22Rv1 (cell line): Measurements from ENCODE around the gene TRAF3.
A peak's percentile ranks its signal among the peaks of the same experiment; 100 is the strongest.
"Not testable (repeated sequence)": the region's sequence is repeated elsewhere in the genome, so short reads cannot be mapped to it uniquely, and the experiment has no call there.

Experiments used
- H3K27ac ChIP-seq: fragments of 450-650 bp; 2 replicates; pipeline ENCODE4 v1.5.1; 2017
- ZFX ChIP-seq: fragments of 450-650 bp; IDR thresholded peaks from 2 replicates; pipeline ENCODE4 v1.6.1; 2017; ENCODE audit warnings: antibody characterized with exemption, borderline replicate concordance
- TF ChIP-seq, protein P1 (sequence below): fragments of 450-650 bp; IDR thresholded peaks from 2 replicates; pipeline ENCODE4 v1.5.1; 2017; ENCODE audit warnings: mild to moderate bottlenecking

The TRAF3 gene

GRCh38 chr14:102764220-102764671 is 13.0 kb upstream of the TRAF3 start:
- H3K27ac ChIP-seq, result no peak overlapping the region
- no peak for TF ChIP-seq ZFX
- TF ChIP-seq, protein P1, sequence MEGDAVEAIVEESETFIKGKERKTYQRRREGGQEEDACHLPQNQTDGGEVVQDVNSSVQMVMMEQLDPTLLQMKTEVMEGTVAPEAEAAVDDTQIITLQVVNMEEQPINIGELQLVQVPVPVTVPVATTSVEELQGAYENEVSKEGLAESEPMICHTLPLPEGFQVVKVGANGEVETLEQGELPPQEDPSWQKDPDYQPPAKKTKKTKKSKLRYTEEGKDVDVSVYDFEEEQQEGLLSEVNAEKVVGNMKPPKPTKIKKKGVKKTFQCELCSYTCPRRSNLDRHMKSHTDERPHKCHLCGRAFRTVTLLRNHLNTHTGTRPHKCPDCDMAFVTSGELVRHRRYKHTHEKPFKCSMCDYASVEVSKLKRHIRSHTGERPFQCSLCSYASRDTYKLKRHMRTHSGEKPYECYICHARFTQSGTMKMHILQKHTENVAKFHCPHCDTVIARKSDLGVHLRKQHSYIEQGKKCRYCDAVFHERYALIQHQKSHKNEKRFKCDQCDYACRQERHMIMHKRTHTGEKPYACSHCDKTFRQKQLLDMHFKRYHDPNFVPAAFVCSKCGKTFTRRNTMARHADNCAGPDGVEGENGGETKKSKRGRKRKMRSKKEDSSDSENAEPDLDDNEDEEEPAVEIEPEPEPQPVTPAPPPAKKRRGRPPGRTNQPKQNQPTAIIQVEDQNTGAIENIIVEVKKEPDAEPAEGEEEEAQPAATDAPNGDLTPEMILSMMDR, result no peak

- H3K27ac ChIP-seq, result not testable (repeated sequence)
Measured at GRCh38 chr14:102765770-102766169, 11.5 kb upstream of the TRAF3 start.

DNA sequence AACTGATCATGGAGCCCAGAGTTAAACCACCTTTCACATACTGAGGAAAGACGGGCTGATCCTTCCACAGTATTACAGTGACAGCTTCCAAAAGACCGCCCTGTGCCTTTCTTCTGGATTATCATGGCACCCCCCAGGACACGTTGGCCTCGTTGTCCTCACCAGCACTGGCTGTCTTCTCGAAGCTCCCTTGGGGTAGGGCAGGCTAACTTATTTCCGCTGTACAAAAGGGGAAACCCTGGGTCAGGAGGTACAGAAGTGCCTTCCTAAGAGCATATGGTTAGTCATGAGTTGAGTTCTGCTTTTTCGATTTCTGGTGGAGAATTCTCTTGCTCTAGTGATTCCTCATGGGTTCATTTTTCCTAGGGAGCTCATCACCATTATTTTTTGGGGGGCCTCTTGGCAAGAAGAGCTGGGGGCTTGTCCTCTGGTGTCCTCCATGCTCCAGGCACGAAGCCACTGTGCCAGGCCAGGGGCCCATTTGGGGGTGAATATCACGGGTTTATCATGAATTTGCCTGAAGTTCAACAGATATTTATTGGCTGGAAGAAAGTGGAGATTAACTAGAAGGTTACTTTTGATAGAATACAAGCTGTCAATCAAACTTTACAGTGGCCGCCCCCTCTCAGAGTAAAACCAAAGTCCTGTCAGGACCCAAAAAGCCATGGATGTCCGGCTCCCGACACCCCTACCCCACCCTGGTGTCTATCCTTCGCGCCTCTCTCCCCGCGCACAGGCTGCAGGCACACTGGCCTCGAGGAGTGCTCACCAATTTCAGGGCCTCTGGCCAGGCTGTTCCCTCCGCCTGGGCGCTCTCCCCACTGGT is 8.8 kb upstream of the TRAF3 start:
- no peak for TF ChIP-seq ZFX
- TF ChIP-seq, protein P1, result no peak
- H3K27ac ChIP-seq, result no peak overlapping the region

DNA sequence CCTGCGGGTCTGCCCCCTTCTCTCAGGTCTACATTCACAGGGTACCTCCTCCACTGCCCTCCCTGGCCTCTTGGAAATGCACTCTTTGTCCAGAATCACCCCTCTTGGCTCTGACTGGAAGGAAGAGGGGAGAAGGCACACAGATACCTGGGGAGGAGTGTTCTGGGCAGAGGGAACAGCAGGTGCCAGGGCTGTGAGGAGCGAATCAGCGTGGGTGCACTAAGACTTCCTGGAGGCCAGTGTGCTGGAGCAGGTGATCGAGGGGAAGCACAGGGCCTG is 8.3 kb upstream of the TRAF3 start:
- no peak overlapping the region for H3K27ac ChIP-seq
- TF ChIP-seq ZFX, result no peak
- TF ChIP-seq, protein P1, result no peak

DNA sequence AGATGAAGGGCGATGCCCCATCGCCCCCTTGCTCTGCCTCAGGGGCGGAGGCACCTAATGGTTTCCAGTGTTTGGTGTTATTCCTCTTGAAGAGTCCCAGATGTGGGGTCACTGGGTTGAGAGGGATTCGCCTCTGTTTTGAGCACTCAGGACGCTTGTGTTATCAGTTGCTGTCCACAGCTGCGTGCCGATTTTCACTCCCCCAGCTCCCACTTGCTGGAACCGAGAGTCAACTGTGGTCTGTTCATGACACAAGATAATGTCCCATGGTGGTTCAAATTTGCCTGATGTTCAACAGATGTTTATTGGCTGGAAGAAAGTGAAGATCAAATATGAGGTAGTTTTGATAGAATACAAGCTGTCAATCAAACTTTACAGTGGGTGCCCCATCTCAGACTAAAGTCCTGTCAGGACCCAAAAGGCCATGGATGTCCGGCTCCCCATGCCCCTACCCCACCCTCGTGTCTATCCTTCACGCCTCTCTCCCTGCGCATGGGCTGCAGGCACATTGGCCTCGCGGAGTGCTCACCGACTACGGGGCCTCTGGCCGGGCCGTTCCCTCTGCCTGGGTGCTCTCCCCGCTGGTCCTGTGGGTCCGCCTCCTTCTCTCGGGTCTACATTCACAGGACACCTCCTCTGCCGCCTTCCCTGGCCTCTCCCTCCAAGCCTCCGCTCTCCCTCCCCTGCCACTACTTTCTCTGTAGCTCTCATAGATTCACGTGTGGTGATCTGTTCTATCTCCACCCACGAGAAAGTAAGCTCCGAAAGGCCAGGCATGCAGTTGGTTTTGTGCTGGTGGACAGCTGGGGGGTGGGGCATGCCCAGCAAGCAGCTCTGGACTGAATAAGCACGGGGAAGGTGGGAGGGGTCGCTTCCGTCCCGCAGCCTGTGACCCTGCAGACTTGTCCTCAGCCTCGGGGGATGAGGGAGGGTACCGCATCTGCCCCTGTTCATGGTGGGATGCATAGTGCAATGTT is 6.8 kb upstream of the TRAF3 start:
- no peak overlapping the region for H3K27ac ChIP-seq
- no peak for TF ChIP-seq ZFX
- TF ChIP-seq, protein P1, result no peak

GRCh38 chr14:102771144-102771543 is 6.1 kb upstream of the TRAF3 start:
- no peak overlapping the region for H3K27ac ChIP-seq
- TF ChIP-seq, protein P1, result no peak
- TF ChIP-seq ZFX, result no peak

DNA sequence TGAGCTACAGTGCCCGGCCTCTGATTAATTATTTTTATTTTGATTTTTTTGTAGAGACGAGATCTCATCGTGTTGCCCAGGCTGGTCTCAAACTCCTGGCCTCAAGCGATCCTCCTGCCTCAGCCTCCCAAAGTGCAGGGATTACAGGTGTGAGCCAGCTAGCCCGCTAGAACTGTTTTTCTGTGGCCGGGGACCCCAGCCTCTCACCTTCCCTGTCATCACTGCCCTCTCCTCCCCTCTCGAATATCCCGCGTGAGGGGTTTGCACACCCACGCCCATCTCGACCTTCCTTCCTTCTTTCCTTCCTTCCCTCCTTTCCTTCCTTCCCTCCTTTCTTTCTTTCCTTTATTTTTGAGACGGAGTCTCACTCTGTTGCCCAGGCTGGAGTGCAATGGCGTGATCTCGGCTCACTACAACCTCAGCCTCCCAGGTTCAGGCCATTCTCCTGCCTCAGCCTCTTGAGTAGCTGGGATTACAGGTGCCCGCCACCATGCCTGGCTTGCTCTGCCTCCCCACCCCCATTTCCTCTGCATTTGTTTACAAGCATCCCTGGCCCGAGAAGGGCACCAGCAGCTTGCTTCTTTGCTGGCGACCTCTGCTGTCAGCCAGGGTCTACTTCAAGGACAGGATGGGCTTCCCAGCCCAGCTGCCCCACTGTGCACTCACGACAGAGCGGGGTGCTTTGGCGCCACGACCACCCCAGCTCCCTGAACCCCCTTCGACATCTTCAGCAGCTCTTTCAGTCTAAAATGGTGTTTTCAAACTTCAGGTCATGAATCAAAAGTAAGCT is 4.3 kb upstream of the TRAF3 start:
- TF ChIP-seq ZFX, result no peak
- TF ChIP-seq, protein P1, result peak; percentile 41; the same call in 1 of the 2 replicates
- no peak overlapping the region for H3K27ac ChIP-seq
